Stimulated activated naive CD4-positive, alpha-beta T cell treated with Interleukin-2 at 50 U/mL for 16 hours (primary cell): ENCODE results near the gene ADGRL3.
"Not testable (repeated sequence)": the region's sequence is repeated elsewhere in the genome, so short reads cannot be mapped to it uniquely, and the experiment has no call there.

Experiments used
- DNase-seq: peaks from one replicate; lab custom pipeline; 2025; lab: John Stamatoyannopoulos, UW

ADGRL3 gene

GRCh38 chr4:61756937-61757336 is 556.8 kb downstream of the ADGRL3 start:
- not testable (repeated sequence) for DNase-seq

DNA sequence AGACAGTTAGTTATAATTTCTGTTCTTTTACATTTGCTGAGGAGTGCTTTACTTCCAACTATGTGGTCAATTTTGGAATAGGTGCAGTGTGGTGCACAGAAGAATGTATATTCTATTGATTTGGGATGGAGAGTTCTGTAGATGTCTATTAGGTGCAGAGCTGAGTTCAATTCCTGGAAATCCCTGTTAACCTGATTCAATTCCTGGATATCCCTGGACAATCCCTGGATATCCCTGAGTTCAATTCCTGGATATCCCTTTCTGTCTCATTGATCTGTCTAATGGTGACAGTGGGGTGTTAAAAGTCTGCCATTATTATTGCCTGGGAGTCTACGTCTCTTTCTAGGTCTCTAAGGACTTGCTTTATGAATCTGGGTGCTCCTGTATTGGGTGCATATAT is 557.9 kb downstream of the ADGRL3 start:
- not testable (repeated sequence) for DNase-seq

DNA sequence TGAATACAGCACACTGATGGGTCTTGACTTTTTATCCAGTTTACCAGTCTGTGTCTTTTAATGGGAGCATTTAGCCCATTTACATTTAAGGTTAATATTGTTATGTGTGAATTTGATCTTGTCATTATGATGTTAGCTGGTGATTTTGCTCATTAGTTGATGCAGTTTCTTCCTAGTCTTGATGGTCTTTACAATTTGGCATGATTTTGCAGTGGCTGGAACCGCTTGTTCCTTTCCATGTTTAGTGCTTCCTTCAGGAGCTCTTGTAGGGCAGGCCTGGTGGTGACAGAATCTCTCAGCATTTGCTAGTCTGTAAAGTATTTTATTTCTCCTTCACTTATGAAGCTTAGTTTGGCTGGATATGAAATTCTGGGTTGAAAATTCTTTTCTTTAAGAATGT is 558.5 kb downstream of the ADGRL3 start:
- not testable (repeated sequence) for DNase-seq

- not testable (repeated sequence) for DNase-seq
These were observed 559.1 kb downstream of the ADGRL3 start for GRCh38 chr4:61759245-61759644.

- not testable (repeated sequence) for DNase-seq
These were observed 559.8 kb downstream of the ADGRL3 start for GRCh38 chr4:61759885-61760284.

DNA sequence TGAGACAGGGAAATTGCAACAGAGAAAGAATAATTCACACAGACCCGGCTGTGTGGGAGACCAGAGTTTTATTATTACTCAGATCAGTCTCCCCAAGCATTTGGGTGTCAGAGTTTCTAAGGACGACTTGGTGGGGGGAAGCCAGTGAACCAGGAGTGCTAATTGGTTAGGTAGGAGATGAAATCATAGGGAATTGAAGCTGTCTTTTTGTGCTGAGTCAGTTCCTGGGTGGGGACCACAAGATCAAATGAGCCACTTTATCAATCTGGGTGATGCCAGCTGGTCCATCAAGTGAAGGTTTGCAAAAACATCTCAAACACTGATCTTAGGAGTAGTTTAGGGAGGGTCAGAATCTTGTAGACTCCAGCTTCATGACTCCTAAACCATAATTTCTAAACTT is 560.7 kb downstream of the ADGRL3 start:
- DNase-seq = no peak

- DNase-seq = no peak
These were observed 562.8 kb downstream of the ADGRL3 start for GRCh38 chr4:61762722-61763627.

DNA sequence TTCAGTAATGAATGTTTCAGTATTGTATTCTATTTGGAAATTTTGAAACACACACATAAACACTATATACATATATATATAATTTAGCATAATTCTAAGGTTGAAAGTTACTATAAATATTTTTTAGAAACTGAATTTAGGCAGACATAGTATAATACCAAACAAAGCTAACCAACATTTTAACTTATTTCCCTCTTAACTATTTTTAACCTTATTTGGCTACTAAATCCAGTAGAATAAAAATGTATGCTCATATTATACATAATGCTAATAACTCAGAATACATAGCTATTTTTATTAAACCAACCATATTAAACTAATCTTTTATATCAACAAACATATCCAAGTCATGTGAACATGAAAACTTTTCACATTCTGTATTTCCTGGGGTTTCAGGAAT is 563.6 kb downstream of the ADGRL3 start:
- no peak for DNase-seq

- not testable (repeated sequence) for DNase-seq
These were observed 564.0 kb downstream of the ADGRL3 start for GRCh38 chr4:61764090-61764489.

DNA sequence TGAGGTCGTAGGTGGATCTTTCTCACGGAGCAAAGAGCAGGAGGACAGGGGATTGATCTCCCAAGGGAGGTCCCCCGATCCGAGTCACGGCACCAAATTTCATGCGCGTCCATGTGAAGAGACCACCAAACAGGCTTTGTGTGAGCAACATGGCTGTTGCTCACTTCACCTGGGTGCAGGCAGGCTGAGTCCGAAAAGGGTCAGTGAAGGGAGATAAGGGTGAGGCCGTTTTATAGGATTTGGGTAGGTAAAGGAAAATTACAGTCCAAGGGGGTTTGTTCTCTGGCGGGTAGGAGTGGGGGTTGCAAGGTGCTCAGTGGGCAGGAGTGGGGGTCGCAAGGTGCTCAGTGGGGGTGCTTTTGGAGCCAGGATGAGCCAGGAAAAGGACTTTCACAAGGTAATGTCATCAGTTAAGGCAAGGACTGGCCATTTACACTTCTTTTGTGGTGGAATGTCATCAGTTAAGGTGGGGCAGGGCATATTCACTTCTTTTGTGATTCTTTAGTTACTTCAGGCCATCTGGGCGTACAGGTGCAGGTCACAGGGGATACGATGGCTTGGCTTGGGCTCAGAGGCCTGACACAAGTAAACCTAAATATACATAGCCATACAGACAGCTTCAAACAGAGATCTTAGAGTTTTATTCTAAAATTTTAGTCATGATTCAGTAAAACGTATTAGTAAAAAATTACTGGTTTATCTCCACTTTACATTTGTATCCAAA is 569.5 kb downstream of the ADGRL3 start:
- DNase-seq = not testable (repeated sequence)

DNA sequence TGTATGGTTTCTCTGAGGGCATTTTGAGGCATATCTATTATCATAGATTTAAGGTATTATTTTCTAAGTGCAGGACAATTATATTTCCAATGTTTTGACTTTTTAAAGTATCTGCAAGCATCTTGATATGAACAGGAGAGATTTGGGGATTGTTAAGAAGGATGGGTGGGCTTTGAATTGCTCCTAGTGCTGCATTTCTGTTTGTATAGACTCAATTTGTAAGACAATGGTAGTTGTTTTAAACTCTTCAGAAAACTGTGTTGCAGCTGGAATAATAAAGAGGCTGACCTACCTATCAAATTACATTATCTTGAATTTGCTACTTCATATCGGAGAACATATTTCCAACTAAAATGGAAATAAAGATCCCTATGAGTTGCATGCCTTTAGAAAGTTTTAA is 570.3 kb downstream of the ADGRL3 start:
- no peak for DNase-seq

DNA sequence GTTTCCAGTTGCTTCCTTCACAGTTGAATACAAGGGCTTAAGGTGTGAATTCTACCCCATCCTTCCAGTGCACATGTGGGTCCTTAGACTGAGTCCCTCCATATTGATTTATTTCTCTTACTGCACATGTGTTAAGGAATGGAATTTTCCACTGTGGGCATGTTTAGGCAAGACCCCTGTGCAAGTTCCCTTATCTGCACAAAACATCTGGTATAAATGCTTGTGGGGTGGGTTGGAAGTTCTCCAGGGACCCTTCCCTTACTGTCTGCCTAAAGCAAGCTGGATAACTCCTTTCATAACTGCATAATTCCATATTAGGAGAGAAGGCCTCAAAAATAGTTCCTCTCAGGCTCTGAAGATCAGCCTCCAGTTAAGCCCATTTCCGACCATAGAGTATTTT is 570.9 kb downstream of the ADGRL3 start:
- DNase-seq = no peak

GRCh38 chr4:61772126-61772525 is 572.0 kb downstream of the ADGRL3 start:
- no peak for DNase-seq

DNA sequence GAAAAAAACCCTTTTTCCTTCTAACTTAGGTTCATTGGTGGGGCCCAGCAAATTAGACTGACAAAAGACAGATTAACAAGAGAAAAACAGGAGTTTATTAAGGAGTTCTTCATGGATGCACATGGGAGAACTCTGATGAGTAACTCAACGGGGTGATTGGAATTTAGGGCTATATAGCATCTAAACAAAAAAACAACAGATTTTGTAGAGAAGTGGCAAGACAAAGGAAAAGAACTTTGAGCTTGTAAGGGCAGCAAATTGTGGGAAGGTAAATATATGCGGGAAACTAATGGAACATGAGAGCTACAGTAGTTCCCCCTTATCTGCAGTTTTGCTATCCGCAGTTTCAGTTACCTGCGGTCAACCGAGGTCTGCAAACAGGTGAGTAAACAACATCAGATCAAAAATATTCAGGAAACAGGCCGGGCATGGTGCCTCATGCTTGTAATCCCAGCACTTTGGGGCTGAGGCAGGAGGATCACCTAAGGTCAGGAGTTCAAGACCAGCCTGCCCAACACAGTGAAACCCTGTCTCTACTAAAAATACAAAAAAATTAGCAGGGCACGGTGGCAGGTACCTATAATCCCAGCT is 573.6 kb downstream of the ADGRL3 start:
- DNase-seq = no peak

DNA sequence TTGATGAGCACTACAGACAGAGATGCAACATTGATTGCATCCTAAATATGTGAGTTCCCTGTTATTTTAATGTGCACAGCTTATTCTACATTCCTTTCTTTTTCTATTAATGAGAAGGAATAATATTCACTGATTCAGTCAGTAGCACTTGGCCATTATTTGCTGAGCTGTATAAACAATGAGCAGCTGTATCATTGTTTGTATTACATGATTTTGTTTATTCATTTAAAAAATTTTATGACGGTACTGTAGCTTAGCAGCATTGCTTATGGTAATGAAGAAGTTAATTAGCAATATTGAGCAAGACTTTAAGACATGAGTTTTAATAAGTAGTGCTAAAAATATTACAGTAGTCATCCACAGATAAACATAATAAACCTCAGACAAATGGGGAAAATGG is 582.0 kb downstream of the ADGRL3 start:
- no peak for DNase-seq

- no peak for DNase-seq
These were observed 582.9 kb downstream of the ADGRL3 start for GRCh38 chr4:61783050-61783449.

- no peak for DNase-seq
These were observed 585.6 kb downstream of the ADGRL3 start for GRCh38 chr4:61785761-61786160.

DNA sequence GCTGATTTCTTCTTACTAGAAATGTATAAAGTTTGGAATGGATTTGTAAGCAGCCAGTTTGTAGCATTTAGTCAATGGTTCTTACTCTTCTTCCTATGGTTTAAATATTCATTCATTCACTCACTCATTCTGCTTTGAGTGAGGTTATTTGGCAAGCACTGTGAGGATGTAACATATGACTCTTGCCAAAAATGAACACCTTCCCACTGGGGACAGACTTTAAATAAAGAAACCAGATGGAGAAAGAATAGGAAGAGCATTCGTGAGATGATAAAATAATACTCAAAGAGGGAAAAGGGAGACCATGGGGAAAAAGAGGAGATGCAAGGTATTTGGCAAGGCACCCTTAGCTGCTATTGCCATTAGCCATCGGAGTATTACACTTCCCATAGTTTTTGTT is 586.1 kb downstream of the ADGRL3 start:
- no peak for DNase-seq

GRCh38 chr4:61795998-61796397 is 595.9 kb downstream of the ADGRL3 start:
- DNase-seq = no peak

DNA sequence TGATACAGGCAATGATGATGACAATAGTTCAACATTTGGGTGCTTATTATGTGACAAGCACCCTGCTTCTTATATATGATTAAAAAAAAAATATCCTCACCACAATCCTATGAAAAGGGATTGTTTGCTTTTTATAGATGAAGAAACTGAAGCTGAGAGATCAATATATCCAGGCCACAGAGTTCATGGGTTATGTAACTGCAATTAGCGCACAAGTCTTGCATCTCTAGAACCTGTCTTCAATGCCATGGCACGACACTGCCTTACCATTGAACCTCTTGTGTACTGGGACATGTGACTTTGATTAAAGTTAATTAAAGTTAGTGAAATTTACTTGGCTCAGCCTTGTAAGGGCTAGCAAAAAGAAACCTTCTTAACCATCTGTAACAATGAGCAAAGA is 599.7 kb downstream of the ADGRL3 start:
- no peak for DNase-seq

- no peak for DNase-seq
These were observed 605.1 kb downstream of the ADGRL3 start for GRCh38 chr4:61805227-61805626.

DNA sequence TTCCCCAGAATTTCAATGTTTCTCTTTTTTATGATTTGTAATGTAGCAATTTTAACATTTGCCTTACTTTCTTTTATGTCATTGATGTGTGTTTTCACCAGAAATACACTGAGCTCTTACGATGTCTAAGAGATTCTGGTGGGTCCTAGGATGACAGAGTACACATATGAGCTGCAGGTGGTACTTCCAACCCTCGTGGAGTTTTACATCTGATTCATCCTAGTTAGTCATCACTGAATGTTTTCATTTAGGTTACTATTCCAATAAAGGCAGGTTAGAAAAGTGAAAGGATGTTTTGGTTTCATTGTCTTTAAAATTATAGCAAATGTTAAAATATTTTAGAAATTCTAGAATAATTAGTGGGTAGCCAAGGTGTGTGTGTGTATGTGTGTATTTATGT is 605.9 kb downstream of the ADGRL3 start:
- no peak for DNase-seq

DNA sequence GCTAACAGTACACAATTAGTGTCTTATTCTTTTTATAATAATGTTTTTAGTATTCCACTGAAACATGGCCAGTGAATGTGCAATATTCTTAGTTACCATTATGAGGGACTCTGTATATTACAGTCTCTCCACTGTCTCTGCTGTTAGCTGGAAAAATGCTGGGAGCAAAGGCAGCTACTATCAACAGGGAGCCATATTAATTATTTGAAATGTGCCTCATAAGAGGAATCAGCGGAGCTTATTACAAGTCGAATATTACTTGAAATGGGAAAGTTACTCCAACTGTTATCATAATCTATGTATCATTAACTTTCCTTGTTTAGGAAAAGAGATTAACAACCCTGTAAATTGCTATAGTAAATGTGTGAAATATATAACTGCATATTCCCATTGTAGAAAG is 612.0 kb downstream of the ADGRL3 start:
- DNase-seq = no peak
